ENCODE data around the gene SND1.

DNA sequence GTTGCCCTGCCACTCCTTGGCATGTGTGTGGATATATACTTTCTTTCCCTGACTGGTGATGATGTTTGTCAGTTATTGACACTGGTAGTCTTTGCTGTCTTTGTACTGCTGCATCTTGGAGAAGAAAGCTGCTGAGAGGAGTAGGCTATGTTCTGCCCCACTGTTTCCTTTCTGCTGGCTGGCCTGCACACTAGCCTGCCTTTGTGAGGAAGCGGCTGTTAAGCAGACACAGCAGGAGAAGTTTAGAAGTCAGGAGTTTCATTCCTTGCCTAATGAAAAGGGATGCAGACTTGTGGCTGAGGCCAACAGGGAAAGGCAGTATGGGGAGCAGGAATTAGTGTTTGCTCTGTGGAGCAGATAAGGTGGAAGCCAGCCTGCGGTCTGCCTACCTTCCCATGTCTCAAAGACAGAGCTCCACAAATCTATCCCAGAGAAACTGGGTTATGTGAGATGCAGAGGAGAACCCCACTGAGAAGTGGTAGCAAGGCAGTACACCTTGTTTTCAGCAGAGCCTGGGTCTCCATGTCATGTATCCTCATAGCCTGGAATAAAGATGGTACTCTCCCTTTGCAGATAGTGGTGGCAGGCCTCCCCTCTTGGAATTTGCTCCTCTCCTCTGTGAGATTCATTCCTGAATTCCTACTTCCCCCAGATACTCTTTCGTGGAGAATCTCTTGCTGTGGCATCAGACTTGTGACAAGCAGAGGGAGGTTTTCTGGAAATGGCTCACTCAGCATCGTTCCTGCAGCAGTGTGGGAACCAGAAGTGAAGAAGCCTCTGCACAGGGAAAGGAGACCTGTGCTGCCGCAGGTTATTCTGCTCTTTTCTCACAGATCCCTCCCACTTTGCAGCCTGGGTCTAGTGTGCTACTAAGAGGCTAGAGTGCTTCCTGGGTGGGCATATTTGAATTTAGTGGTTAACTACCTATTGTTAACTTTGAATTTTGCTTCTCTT is 249.0 kb downstream of the SND1 start:
- no peak for TF ChIP-seq CTCF (IDR thresholded peaks at IDR 0.05)
- TF ChIP-seq POLR2A (IDR thresholded peaks at IDR 0.05): no peak
- no peak for TF ChIP-seq POLR2AphosphoS5 (IDR thresholded peaks at IDR 0.05; ENCODE audit: insufficient read depth in 1 of 2, low read depth in 1 of 2)

Measured in vagina (tissue), 2 donors.